Uterus (tissue), 4 donors: ENCODE results near the gene CALM1. TPM values are rescaled to one million over a fixed set of nuclear protein-coding genes. Genes with fewer than 3 reads are reported as not detected.

ENCODE experiments used
- DNase-seq, 2 donors: peaks; one replicate each; pipeline ENCODE4 v3.0.0-alpha.2; 2019 to 2020
- H3K27ac ChIP-seq, 2 donors: fragments of 200-600 bp; sonication (generic); 1 replicate in 1 of 2; 2 replicates in 1 of 2; pipeline ENCODE4 v1.5.1; 2016 to 2018
- H3K27me3 ChIP-seq, 2 donors: fragments of 200-600 bp; sonication (generic); one replicate each; pipeline ENCODE4 v1.5.1; 2018 to 2019; ENCODE audit warnings: control low read depth in 1 of 2
- H3K36me3 ChIP-seq, 2 donors: fragments of 200-600 bp; sonication (generic); one replicate each; pipeline ENCODE4 v1.5.1; 2019; ENCODE audit warnings: control low read depth in 1 of 2
- H3K4me1 ChIP-seq, 2 donors: fragments of 200-600 bp; sonication (generic); one replicate each; pipeline ENCODE4 v1.5.1; 2018 to 2019; ENCODE audit warnings: control low read depth in 1 of 2
- H3K4me3 ChIP-seq, 2 donors: fragments of 200-600 bp; sonication (generic); 1 replicate in 1 of 2; 2 replicates in 1 of 2; pipeline ENCODE4 v1.5.1; 2018 to 2019; ENCODE audit warnings: mild to moderate bottlenecking in 1 of 2
- H3K9me3 ChIP-seq, 2 donors: fragments of 200-600 bp; sonication (generic); one replicate each; pipeline ENCODE4 v1.5.1; 2019; ENCODE audit warnings: control low read depth in 1 of 2
- CTCF ChIP-seq, 4 experiments: fragments of 200-600 bp in 2 of 4; fragments of 450-650 bp in 2 of 4; sonication (generic) in 2 of 4; IDR thresholded peaks; one replicate each; pipeline ENCODE4 v1.5.1; 2016 to 2019; ENCODE audit warnings: antibody characterized with exemption in 4 of 4, mild to moderate bottlenecking in 2 of 4, moderate library complexity in 1 of 4
- POLR2A ChIP-seq, 2 donors: fragments of 450-650 bp; IDR thresholded peaks; one replicate each; pipeline ENCODE4 v1.6.1; 2016; ENCODE audit warnings: antibody characterized with exemption in 2 of 2, mild to moderate bottlenecking in 1 of 2, moderate library complexity in 1 of 2
- intact Hi-C: fragments of 100-400 bp; cut with DNase I; formaldehyde crosslinking; loops from one replicate; pipeline ENCODE4 v1.15.1; 2023; ENCODE audit warnings: low total_unique reads
- total RNA-seq, 4 donors: library from RNA; depleted of rRNA in 3 of 4; stranded (reverse); fragments of >200 nt in 3 of 4; gene quantifications; one replicate each; pipeline versions ENCODE4 v1.1.0 to v1.2.4, GENCODE V29; 2014 to 2023
- donor health status: DM: yes; HTN: yes; CAD: no.

CALM1 gene
- total RNA-seq, 4 donors from 2014 or later, result 155 to 248 (median 201) TPM

GRCh38 chr14:90419200-90419599 is 22.4 kb downstream of the CALM1 start:
- TF ChIP-seq POLR2A (IDR thresholded peaks at IDR 0.05) (no peak), CTCF (IDR thresholded peaks at IDR 0.05) (no peak)
- Histone ChIP-seq H3K9me3 (no peaks in the 10 kb centered on the region), H3K27me3 (no peaks in the 10 kb centered on the region), H3K4me3 (no peak overlapping the region), H3K36me3 (no peaks in the 10 kb centered on the region), H3K4me1 (peaks cover 0 to 6% of the 10 kb centered on the region in 2 donors), H3K27ac (peak overlapping the region in 1 of 2 donors; percentile 58)
- intact Hi-C loops, result no loop called here
- DNase-seq, result peak; percentile 87 to 92

GRCh38 chr14:90421001-90421631 is 24.3 kb downstream of the CALM1 start:
- Histone ChIP-seq H3K27ac (no peak overlapping the region), H3K4me3 (no peak overlapping the region), H3K4me1 (peaks cover 0 to 6% of the 10 kb centered on the region in 2 donors), H3K27me3 (no peaks in the 10 kb centered on the region), H3K9me3 (no peaks in the 10 kb centered on the region), H3K36me3 (no peaks in the 10 kb centered on the region)
- intact Hi-C loops, result no loop called here
- TF ChIP-seq CTCF (IDR thresholded peaks at IDR 0.05) (no peak), POLR2A (IDR thresholded peaks at IDR 0.05) (no peak)
- DNase-seq, result no peak

- no peak overlapping the region for H3K27ac ChIP-seq
- TF ChIP-seq CTCF (IDR thresholded peaks at IDR 0.05) (no peak), POLR2A (IDR thresholded peaks at IDR 0.05) (no peak)
- no peaks in the 10 kb centered on the region for H3K9me3 ChIP-seq
- intact Hi-C loops, result no loop called here
- no peak overlapping the region for H3K4me3 ChIP-seq
- peaks cover 0 to 6% of the 10 kb centered on the region in 2 donors for H3K4me1 ChIP-seq
- no peaks in the 10 kb centered on the region for H3K36me3 ChIP-seq
- no peaks in the 10 kb centered on the region for H3K27me3 ChIP-seq
- DNase-seq, result no peak
Measured at GRCh38 chr14:90421632-90422020, 24.8 kb downstream of the CALM1 start.

- H3K4me3 ChIP-seq, result no peak overlapping the region
- H3K4me1 ChIP-seq, result peaks cover 0 to 6% of the 10 kb centered on the region in 2 donors
- intact Hi-C loops, result no loop called here
- no peak for DNase-seq
- no peaks in the 10 kb centered on the region for H3K36me3 ChIP-seq
- no peak for TF ChIP-seq POLR2A (IDR thresholded peaks at IDR 0.05)
- TF ChIP-seq CTCF (IDR thresholded peaks at IDR 0.05), result no peak
- H3K9me3 ChIP-seq, result no peaks in the 10 kb centered on the region
- H3K27me3 ChIP-seq, result no peaks in the 10 kb centered on the region
- no peak overlapping the region for H3K27ac ChIP-seq
Measured at GRCh38 chr14:90423166-90423565, 26.3 kb downstream of the CALM1 start.

GRCh38 chr14:90424075-90424474 is 27.2 kb downstream of the CALM1 start:
- H3K27ac ChIP-seq, result no peak overlapping the region
- DNase-seq, result no peak
- intact Hi-C loops, result no loop called here
- peaks cover 0 to 4% of the 10 kb centered on the region in 2 donors for H3K4me1 ChIP-seq
- H3K36me3 ChIP-seq, result no peaks in the 10 kb centered on the region
- H3K4me3 ChIP-seq, result no peak overlapping the region
- TF ChIP-seq CTCF (IDR thresholded peaks at IDR 0.05), result no peak
- TF ChIP-seq POLR2A (IDR thresholded peaks at IDR 0.05), result no peak
- no peaks in the 10 kb centered on the region for H3K27me3 ChIP-seq
- H3K9me3 ChIP-seq, result no peaks in the 10 kb centered on the region
